ENCODE results near the gene MED7. TPM values are rescaled to one million over a fixed set of nuclear protein-coding genes. Genes with fewer than 3 reads are reported as not detected.

Gene MED7
- polyA plus RNA-seq, 3 donors = 21.3 to 23.1 (median 21.6) TPM

DNA sequence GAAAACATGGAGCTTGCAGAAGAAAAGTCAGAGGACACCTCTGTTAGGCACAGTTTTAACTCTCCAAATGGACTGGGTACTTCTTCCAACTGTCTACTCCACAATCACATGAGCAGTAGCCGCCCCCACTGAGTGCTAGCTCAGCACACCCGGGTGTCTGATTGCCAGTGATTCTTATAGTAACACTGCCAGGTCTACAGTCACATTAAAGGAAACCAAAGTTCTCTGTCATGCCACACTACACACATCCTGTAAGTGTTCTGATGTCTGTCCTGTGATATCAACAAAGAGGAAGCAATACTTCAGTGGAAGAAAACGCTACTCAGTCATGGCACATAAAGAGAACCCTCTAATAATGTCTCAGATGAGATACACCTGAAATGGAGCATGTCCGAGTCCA lies 33.7 kb downstream of the MED7 start, which contains the start of gene HAVCR2:
TSS of gene HAVCR2 (minus strand) at position 69 of the 400 bp plus-strand sequence. CDS start at position 8, 61 bp downstream.
- no peak for DNase-seq (ENCODE audit: low read depth in 3 of 3, low spot score in 2 of 3)

DNA sequence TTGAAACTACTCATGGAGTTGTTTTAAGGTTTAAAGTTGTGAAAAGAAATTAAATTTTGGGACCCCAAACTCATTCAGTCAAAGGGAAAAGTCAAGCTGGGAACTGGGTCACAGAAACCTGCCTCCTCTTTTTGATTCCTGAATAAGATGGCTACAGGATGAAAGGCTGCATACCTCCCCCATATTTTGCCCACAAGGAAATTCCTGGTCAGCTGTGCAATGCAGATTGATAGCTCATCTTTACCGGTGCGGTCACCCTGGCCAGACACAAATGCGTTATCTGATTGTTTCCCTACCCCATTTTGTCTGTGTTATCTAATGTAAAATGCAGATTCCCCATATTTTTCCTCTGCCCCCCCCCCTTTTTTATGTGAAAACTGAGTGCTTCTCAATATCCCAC lies 35.2 kb downstream of the MED7 start:
- DNase-seq (ENCODE audit: low read depth in 3 of 3, low spot score in 2 of 3) = no peak

- no peak for DNase-seq (ENCODE audit: low read depth in 3 of 3, low spot score in 2 of 3)
Measured at GRCh38 chr5:157106630-157107461, 35.8 kb downstream of the MED7 start.

- DNase-seq (ENCODE audit: low read depth in 3 of 3, low spot score in 2 of 3) = no peak
Measured at GRCh38 chr5:157100140-157100679, 42.5 kb downstream of the MED7 start.

GRCh38 chr5:157088342-157088990 lies 54.2 kb downstream of the MED7 start:
- DNase-seq (ENCODE audit: low read depth in 3 of 3, low spot score in 2 of 3) = no peak

Other genes starting within 250 kb of the MED7 start
- gene TIMD4, start 179.6 kb downstream of the MED7 start, polyA plus RNA-seq (ENCODE audit: insufficient read length in 3 of 3) = under 1 TPM; 0.36 to 0.42 (median 0.41) TPM
- gene HAVCR1, start 83.7 kb downstream of the MED7 start, polyA plus RNA-seq (ENCODE audit: insufficient read length in 3 of 3) = 1 to 10 TPM; 2.3 to 4.2 (median 2.8) TPM
- 10 to 100 TPM in 2 of 3 donors, 1 to 10 TPM in 1; 8.0 to 12.1 (median 10.5) TPM for gene HAVCR2, start 33.8 kb downstream of the MED7 start, polyA plus RNA-seq (ENCODE audit: insufficient read length in 3 of 3)
- not detected for gene GARIN3, start 23.4 kb upstream of the MED7 start, polyA plus RNA-seq (ENCODE audit: insufficient read length in 3 of 3)
- gene ITK, start 38.0 kb upstream of the MED7 start, polyA plus RNA-seq (ENCODE audit: insufficient read length in 3 of 3) = under 1 TPM; 0.28 to 0.52 (median 0.40) TPM
- 100 to 1,000 TPM; 114 to 135 (median 126) TPM for gene CYFIP2, start 123.3 kb upstream of the MED7 start, polyA plus RNA-seq (ENCODE audit: insufficient read length in 3 of 3)